A673 (cell line): ENCODE results near the gene CENPN.

Experiments
- CTCF ChIP-seq: fragments of 300-800, 200-600 bp; sonication (generic); conservative IDR thresholded peaks from 2 replicates; pipeline ENCODE4 v1.5.1; 2017; ENCODE audit warnings: low read depth, mild to moderate bottlenecking, antibody characterized with exemption, low read length, moderate library complexity, mixed read lengths
- EZH2 ChIP-seq: fragments of 200-600 bp; sonication (generic); IDR thresholded peaks from 2 replicates; pipeline ENCODE4 v1.6.1; 2017; ENCODE audit warnings: borderline replicate concordance, low read depth, mild to moderate bottlenecking, mixed read lengths, antibody characterized with exemption, low read length; ENCODE audit not compliant: poor library complexity, severe bottlenecking

GRCh38 chr16:81035975-81036750 lies 29.1 kb downstream of the CENPN start:
- TF ChIP-seq EZH2 (no peak), CTCF (no peak)
